Measurements from ENCODE around the gene DNAAF5. TPM values are rescaled to one million over a fixed set of nuclear protein-coding genes. Genes with fewer than 3 reads are reported as not detected.

The DNAAF5 gene
- total RNA-seq, 1 donor from 2014 or later: 18.1 TPM

GRCh38 chr7:781186-781849 lies 54.8 kb downstream of the DNAAF5 start:
- H3K36me3 ChIP-seq: peaks cover 60% of the 10 kb centered on the region

GRCh38 chr7:781936-782529 lies 55.5 kb downstream of the DNAAF5 start:
- Histone ChIP-seq H3K4me1 (peaks cover 39% of the 10 kb centered on the region), H3K9me3 (replicated peaks) (no peaks in the 10 kb centered on the region), H3K27ac (replicated peaks) (peak overlapping the region; percentile 85), H3K36me3 (peaks cover 53% of the 10 kb centered on the region), H3K27me3 (ENCODE audit: low read depth) (no peaks in the 10 kb centered on the region), H3K4me3 (no peak overlapping the region)
- intact Hi-C loops (cut with micrococcal nuclease): loop anchor here (10.0 kb wide), 1 partner anchor 53 kb away; the partner anchor contains the start of gene SUN1
- TF ChIP-seq, protein P1, sequence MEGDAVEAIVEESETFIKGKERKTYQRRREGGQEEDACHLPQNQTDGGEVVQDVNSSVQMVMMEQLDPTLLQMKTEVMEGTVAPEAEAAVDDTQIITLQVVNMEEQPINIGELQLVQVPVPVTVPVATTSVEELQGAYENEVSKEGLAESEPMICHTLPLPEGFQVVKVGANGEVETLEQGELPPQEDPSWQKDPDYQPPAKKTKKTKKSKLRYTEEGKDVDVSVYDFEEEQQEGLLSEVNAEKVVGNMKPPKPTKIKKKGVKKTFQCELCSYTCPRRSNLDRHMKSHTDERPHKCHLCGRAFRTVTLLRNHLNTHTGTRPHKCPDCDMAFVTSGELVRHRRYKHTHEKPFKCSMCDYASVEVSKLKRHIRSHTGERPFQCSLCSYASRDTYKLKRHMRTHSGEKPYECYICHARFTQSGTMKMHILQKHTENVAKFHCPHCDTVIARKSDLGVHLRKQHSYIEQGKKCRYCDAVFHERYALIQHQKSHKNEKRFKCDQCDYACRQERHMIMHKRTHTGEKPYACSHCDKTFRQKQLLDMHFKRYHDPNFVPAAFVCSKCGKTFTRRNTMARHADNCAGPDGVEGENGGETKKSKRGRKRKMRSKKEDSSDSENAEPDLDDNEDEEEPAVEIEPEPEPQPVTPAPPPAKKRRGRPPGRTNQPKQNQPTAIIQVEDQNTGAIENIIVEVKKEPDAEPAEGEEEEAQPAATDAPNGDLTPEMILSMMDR (IDR thresholded peaks at IDR 0.05; ENCODE audit: borderline replicate concordance): no peak
- no peak for DNase-seq

More at GRCh38 chr7:781186-781849, 54.8 kb downstream of the DNAAF5 start:
- H3K27me3 ChIP-seq (ENCODE audit: low read depth): no peaks in the 10 kb centered on the region
- TF ChIP-seq, protein P1 (IDR thresholded peaks at IDR 0.05; ENCODE audit: borderline replicate concordance): no peak
- intact Hi-C loops (cut with micrococcal nuclease): loop anchor here (10.0 kb wide), 1 partner anchor 53 kb away; the partner anchor contains the start of gene SUN1
- peaks cover 36% of the 10 kb centered on the region for H3K4me1 ChIP-seq
- H3K4me3 ChIP-seq: no peak overlapping the region
- DNase-seq: no peak
- H3K27ac ChIP-seq (replicated peaks): peak overlapping the region; percentile 85
- H3K9me3 ChIP-seq (replicated peaks): no peaks in the 10 kb centered on the region

- Histone ChIP-seq H3K36me3 (peaks cover 52% of the 10 kb centered on the region), H3K9me3 (replicated peaks) (no peaks in the 10 kb centered on the region), H3K27ac (replicated peaks) (no peak overlapping the region), H3K4me1 (peaks cover 35% of the 10 kb centered on the region), H3K4me3 (no peak overlapping the region), H3K27me3 (ENCODE audit: low read depth) (no peaks in the 10 kb centered on the region)
- no peak for DNase-seq
- intact Hi-C loops (cut with micrococcal nuclease): loop anchor here (10.0 kb wide), 1 partner anchor 52 kb away; the partner anchor contains the start of gene SUN1
- TF ChIP-seq, protein P1 (IDR thresholded peaks at IDR 0.05; ENCODE audit: borderline replicate concordance): no peak
Observed at GRCh38 chr7:782718-783449, 56.4 kb downstream of the DNAAF5 start.

DNA sequence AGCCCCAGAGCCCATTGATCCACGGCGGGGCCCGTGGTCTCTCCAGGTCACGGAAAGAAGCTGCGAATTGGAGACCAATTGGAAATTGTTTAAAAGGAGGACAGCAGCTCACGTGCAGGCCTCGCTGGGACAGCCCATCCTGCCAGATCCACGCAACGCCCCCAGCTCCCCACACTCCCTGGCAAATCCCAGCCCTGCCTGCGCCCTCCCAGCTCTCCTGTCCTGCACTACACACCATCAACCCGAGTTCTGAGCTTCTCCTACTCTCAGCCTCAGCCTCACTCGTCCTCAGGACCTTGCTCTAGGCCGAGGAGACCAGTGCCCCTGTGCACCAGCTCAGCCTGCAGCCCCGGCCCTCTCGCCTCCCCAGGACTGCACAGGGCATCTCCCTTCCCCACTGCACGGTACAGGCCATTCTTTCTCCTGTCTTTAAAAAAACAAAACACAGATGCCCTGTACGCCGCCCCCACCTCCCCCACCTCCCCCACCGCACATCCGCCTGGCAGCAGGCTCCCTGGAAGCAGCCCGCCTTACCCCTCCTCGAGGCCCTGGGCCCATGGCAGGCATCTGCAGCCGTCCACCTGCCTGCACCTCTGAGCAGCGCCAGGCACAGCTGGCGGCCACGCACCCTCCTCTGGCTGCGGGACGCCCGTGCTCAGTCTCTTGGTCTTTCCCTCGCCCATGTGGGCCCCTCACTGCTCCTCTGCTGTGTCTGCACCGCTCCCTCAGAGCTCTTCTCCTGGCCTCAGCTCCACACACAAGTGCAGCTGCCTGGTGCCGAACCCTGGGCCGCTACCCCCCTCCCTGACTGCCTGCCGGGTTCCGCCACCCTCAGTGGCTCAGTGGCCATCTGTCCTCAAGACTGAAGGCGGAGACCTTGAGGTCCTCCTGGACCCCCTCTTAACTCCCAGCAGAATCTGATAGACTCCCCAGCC lies 57.3 kb downstream of the DNAAF5 start:
- intact Hi-C loops (cut with micrococcal nuclease): loop anchor here (10.0 kb wide), 1 partner anchor 51 kb away; the partner anchor contains the start of gene SUN1
- no peaks in the 10 kb centered on the region for H3K9me3 ChIP-seq (replicated peaks)
- H3K36me3 ChIP-seq: peaks cover 47% of the 10 kb centered on the region
- H3K27ac ChIP-seq (replicated peaks): no peak overlapping the region
- H3K4me1 ChIP-seq: peaks cover 35% of the 10 kb centered on the region
- TF ChIP-seq, protein P1 (IDR thresholded peaks at IDR 0.05; ENCODE audit: borderline replicate concordance): no peak
- H3K27me3 ChIP-seq (ENCODE audit: low read depth): no peaks in the 10 kb centered on the region
- H3K4me3 ChIP-seq: no peak overlapping the region
- no peak for DNase-seq
